HepG2 (cell line): ENCODE data around the gene SPPL3. TPM values are rescaled to one million over a fixed set of nuclear protein-coding genes. Genes with fewer than 3 reads are reported as not detected.
A peak's percentile ranks its signal among the peaks of the same experiment; 100 is the strongest.

ENCODE experiments used
- ATAD3A ChIP-seq: sonication (generic); formaldehyde crosslinking; IDR thresholded peaks from 2 replicates; pipeline ENCODE4 v1.4.0; 2020; ENCODE audit warnings: missing genetic modification reagents
- FOXC1 ChIP-seq: sonication (generic); formaldehyde crosslinking; IDR thresholded peaks from 2 replicates; pipeline ENCODE4 v1.8.0; 2022; ENCODE audit warnings: mild to moderate bottlenecking, missing genetic modification reagents, borderline replicate concordance
- RBM22 ChIP-seq: fragments of 200-400 bp; formaldehyde crosslinking; optimal IDR thresholded peaks from 2 replicates; pipeline ENCODE3; 2017; ENCODE audit warnings: mild to moderate bottlenecking, low read length, moderate library complexity
- RNF2 ChIP-seq: fragments of 450-650 bp; conservative IDR thresholded peaks from 2 replicates; pipeline ENCODE4 v1.6.1; 2016; ENCODE audit warnings: low read depth
- ZNF20 ChIP-seq: sonication (generic); formaldehyde crosslinking; IDR thresholded peaks from 2 replicates; pipeline ENCODE4 v1.4.0; 2020; ENCODE audit warnings: mild to moderate bottlenecking, moderate library complexity, missing genetic modification reagents
- ZNF292 ChIP-seq: sonication (generic); formaldehyde crosslinking; IDR thresholded peaks from 2 replicates; pipeline ENCODE4 v1.8.1; 2022; ENCODE audit warnings: mild to moderate bottlenecking, low read depth, missing genetic modification reagents, borderline replicate concordance
- ZNF367 ChIP-seq: sonication (generic); formaldehyde crosslinking; IDR thresholded peaks from 2 replicates; pipeline ENCODE4 v1.4.0; 2020; ENCODE audit warnings: missing genetic modification reagents, borderline replicate concordance
- polyA plus RNA-seq, 8 experiments: library from polyadenylated mRNA; depleted of rRNA in 3 of 8; stranded (reverse) in 7 of 8; unstranded in 1 of 8; fragments of >200 nt; fragmentation: Illumina TruSeq in 4 of 8; extraction: Trizol in 4 of 8; gene quantifications; 2 replicates each; pipeline versions ENCODE4 v1.2.1 to v1.2.3, GENCODE V29; 2011 to 2016; ENCODE audit warnings: low read depth in 4 of 8, missing spikeins in 1 of 8, mixed read lengths in 1 of 8; ENCODE audit not compliant: insufficient read depth in 1 of 8
- total RNA-seq, 5 experiments: library from RNA; depleted of rRNA; stranded (reverse); fragments of >200 nt; fragmentation: Illumina TruSeq; extraction: Trizol; gene quantifications; 2 replicates each; pipeline ENCODE4 v1.2.3, GENCODE V29; 2016; ENCODE audit warnings: low read depth in 1 of 5
- TF ChIP-seq, protein P1 (sequence below): sonication (generic); formaldehyde crosslinking; IDR thresholded peaks from 2 replicates; pipeline ENCODE4 v1.9.0; 2022; ENCODE audit warnings: low read depth, missing genetic modification reagents
- TF ChIP-seq, protein P2 (sequence below): sonication (generic); formaldehyde crosslinking; IDR thresholded peaks from 2 replicates; pipeline ENCODE4 v1.8.0; 2023; ENCODE audit warnings: mild to moderate bottlenecking, missing genetic modification reagents
- TF ChIP-seq, protein P3 (sequence below): sonication (generic); formaldehyde crosslinking; IDR thresholded peaks from 2 replicates; pipeline ENCODE4 v1.4.0; 2020; ENCODE audit warnings: missing genetic modification reagents, borderline replicate concordance
- TF ChIP-seq, protein P4 (sequence below), 2 experiments: sonication (generic) in 1 of 2; formaldehyde crosslinking in 1 of 2; IDR thresholded peaks; 2 replicates each; pipeline versions ENCODE4 v1.4.0 to v1.6.1; 2016 to 2020; ENCODE audit warnings: borderline replicate concordance in 1 of 2, low read depth in 1 of 2, mild to moderate bottlenecking in 1 of 2, missing genetic modification reagents in 1 of 2

SPPL3 gene
- total and polyA plus RNA-seq, 2 of the 13 experiments (the other 11 are each of a cell fraction or from before 2014, with no cell fraction given), result 8.9 to 9.1 TPM

DNA sequence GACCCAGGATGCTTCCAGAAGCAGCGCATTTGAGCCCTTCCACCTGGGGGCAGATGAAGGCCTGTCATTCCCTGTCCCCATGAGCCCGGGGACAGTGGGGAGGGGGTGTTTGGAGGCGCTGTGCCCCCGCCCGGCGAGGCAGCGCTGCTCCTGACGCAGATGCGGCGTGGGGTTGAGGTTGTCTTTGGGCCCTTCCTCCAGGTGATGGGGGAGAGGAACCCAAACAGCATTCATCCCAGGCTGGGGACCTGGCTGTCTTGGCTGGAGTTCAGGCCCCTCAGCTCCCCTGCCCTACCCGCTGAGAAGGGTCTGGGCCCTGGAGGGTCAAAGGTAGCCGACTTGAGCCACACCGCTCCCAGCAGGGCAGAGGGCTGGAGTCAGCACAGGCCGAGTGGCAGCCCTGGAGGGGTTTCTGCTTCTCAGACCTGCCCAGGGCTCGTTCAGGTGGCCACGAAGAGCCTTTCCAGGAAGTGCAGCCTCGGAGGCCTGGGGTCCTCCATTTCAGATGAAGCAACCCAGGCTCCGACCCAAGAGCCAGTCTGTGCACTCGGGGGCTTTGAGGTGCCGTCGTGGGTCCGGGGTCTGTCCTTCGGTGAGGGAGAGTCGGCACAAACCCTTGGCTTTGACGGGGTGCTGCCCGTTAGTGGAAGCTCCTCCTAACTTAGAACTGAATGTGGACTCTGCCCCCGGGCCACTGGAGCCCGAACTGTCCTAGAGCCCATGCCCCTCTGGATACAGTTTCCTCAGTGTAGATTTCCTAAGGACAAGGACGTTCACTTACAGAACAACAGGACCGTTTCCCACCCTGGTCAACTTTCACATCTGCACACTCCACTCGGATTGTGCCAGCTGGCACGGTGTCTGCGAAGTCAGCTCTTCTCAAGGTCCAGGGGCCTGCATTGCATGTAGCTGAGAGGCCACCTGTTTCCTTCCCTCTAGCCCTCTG, 162.4 kb downstream of the SPPL3 start (continued):
- TF ChIP-seq, protein P1, sequence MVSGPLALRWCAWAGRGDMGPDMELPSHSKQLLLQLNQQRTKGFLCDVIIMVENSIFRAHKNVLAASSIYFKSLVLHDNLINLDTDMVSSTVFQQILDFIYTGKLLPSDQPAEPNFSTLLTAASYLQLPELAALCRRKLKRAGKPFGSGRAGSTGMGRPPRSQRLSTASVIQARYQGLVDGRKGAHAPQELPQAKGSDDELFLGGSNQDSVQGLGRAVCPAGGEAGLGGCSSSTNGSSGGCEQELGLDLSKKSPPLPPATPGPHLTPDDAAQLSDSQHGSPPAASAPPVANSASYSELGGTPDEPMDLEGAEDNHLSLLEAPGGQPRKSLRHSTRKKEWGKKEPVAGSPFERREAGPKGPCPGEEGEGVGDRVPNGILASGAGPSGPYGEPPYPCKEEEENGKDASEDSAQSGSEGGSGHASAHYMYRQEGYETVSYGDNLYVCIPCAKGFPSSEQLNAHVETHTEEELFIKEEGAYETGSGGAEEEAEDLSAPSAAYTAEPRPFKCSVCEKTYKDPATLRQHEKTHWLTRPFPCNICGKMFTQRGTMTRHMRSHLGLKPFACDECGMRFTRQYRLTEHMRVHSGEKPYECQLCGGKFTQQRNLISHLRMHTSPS (CRISPR knock-in tag), result peak; percentile 52; the same call in 1 of the 2 replicates
- TF ChIP-seq ZNF292 (CRISPR knock-in tag) (peak; percentile 54; the same call in 1 of the 2 replicates), ZNF20 (CRISPR knock-in tag) (no peak), FOXC1 (CRISPR knock-in tag) (no peak), RNF2 (no peak), RBM22 (no peak), ZNF367 (no peak), ATAD3A (CRISPR knock-in tag) (no peak)
- TF ChIP-seq, protein P2, sequence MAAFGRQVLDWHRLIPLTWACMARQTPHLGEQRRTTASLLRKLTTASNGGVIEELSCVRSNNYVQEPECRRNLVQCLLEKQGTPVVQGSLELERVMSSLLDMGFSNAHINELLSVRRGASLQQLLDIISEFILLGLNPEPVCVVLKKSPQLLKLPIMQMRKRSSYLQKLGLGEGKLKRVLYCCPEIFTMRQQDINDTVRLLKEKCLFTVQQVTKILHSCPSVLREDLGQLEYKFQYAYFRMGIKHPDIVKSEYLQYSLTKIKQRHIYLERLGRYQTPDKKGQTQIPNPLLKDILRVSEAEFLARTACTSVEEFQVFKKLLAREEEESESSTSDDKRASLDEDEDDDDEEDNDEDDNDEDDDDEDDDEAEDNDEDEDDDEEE (CRISPR knock-in tag), result no peak
- TF ChIP-seq, protein P3, sequence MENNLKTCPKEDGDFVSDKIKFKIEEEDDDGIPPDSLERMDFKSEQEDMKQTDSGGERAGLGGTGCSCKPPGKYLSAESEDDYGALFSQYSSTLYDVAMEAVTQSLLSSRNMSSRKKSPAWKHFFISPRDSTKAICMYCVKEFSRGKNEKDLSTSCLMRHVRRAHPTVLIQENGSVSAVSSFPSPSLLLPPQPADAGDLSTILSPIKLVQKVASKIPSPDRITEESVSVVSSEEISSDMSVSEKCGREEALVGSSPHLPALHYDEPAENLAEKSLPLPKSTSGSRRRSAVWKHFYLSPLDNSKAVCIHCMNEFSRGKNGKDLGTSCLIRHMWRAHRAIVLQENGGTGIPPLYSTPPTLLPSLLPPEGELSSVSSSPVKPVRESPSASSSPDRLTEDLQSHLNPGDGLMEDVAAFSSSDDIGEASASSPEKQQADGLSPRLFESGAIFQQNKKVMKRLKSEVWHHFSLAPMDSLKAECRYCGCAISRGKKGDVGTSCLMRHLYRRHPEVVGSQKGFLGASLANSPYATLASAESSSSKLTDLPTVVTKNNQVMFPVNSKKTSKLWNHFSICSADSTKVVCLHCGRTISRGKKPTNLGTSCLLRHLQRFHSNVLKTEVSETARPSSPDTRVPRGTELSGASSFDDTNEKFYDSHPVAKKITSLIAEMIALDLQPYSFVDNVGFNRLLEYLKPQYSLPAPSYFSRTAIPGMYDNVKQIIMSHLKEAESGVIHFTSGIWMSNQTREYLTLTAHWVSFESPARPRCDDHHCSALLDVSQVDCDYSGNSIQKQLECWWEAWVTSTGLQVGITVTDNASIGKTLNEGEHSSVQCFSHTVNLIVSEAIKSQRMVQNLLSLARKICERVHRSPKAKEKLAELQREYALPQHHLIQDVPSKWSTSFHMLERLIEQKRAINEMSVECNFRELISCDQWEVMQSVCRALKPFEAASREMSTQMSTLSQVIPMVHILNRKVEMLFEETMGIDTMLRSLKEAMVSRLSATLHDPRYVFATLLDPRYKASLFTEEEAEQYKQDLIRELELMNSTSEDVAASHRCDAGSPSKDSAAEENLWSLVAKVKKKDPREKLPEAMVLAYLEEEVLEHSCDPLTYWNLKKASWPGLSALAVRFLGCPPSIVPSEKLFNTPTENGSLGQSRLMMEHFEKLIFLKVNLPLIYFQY (CRISPR knock-in tag), result peak; percentile 71; the same call in 1 of the 2 replicates
- TF ChIP-seq, protein P4, sequence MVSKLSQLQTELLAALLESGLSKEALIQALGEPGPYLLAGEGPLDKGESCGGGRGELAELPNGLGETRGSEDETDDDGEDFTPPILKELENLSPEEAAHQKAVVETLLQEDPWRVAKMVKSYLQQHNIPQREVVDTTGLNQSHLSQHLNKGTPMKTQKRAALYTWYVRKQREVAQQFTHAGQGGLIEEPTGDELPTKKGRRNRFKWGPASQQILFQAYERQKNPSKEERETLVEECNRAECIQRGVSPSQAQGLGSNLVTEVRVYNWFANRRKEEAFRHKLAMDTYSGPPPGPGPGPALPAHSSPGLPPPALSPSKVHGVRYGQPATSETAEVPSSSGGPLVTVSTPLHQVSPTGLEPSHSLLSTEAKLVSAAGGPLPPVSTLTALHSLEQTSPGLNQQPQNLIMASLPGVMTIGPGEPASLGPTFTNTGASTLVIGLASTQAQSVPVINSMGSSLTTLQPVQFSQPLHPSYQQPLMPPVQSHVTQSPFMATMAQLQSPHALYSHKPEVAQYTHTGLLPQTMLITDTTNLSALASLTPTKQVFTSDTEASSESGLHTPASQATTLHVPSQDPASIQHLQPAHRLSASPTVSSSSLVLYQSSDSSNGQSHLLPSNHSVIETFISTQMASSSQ (IDR thresholded peaks at IDR 0.05; ENCODE audit: low read depth), result no peak
- TF ChIP-seq, protein P4 (CRISPR knock-in tag; IDR thresholded peaks at IDR 0.05; ENCODE audit: borderline replicate concordance), result no peak
